ENCODE data around the gene IMMP2L.
"Not testable (repeated sequence)": the region's sequence is repeated elsewhere in the genome, so short reads cannot be mapped to it uniquely, and the experiment has no call there.

The IMMP2L gene

DNA sequence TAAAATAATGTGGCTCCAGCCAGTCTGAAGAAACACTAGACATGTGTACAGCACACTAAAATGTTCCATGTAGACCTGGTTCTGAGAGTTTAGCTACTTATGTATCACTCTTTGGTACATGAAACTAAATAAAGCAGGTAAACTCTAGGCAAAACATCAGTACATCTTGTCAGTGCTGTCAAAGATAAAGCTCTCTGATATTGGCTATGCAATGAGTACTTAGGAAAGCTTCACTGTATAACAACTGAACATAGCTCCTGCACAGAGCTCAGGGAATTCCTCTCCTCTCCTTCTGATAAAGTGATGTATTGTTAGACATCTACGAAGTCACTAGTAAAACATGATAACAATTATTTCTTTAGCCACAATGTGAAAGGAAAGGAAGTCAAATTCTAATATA is 467.9 kb downstream of the IMMP2L start:
- no peak for DNase-seq

DNA sequence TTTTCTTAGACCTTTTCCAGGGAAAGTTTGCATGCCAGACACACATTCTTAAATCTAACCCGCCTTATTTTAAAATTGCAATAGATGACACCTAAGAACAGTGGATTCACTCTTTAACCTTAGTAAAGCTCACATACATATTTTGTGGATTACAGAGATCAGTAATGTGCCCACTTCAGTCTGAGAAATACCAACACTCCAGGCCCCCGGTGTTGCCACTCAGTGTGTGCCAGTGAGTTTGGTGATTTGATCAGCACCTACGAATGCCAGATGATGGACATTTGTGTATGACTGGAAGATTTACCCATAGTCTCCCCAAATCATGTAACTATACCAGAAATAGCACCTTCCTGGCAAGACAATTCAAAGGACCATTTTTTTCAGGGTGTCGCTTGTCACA is 468.8 kb downstream of the IMMP2L start:
- no peak for DNase-seq

DNA sequence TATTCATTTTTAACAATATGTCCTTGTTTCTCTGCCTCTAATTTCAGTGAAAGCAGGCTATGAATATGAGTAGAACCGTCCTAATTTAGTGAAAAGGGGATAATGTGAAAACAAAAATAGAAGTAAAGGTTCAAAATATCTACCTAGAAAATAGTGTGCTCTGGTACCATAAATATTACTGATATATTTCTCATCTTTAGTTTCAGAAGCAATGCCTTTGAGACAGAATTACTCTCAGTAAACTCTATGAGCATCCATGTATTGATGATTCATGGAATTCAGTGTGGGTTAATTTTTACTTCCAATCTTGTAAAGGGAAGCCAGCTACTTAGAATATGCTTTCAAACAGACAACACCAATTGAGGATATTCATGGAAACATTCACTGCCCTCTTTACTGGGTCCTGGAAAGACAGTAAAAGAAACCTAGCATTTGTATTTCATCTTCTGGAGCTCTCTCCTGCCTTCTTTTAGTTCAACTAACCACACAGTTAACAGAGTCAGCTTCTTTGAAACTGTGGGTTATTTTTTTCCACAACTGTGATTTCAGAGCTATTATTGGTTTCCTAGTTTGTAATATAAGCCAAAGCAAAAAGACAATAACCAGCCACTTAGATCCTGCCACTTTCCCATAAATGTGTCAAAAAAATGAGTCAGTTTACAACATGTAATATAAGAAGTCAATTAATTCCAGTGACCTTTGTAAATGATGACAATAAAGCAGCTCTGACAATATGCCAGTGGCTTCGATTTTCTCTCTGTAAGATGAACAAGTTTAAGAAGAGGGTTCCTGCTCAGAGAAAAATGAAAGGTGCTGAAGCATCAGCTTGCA is 469.7 kb downstream of the IMMP2L start:
- peak; percentile 80 for DNase-seq

DNA sequence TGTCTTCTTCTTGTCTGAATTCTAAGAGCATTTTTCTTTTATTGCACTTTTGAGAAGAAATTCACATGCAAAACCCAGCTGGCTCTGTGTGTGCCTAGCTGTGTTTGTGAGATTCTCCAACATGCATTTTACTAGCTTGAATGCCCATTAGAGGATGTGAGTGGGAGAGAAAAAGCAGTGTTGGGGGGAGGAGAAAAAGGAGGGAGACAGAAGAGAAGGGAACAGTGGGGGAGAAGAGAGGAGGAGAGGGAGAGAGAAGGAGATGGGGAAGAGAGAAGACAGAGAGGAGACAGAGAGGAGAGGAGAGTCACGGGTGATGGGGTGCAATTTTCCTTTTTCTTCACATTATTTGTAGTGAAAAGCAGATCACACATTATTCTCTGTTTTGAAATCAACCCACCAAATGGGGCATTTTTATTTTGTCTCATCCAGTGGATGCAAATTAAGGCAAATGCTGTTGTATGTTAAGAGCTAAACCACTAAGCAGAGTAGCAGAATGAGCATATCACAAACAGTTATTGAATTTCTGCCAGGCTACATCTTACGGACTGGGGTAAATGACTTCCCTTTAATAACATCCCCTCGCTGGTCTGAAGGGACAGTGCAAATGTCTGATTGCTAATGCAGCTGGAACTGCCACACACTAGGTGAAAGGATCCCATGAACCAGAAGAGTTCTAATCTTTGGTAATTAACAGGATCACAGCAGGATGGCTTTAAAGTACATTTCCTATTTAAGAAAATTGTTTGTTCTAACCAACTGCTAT is 470.5 kb downstream of the IMMP2L start:
- DNase-seq: peak; percentile 32

DNA sequence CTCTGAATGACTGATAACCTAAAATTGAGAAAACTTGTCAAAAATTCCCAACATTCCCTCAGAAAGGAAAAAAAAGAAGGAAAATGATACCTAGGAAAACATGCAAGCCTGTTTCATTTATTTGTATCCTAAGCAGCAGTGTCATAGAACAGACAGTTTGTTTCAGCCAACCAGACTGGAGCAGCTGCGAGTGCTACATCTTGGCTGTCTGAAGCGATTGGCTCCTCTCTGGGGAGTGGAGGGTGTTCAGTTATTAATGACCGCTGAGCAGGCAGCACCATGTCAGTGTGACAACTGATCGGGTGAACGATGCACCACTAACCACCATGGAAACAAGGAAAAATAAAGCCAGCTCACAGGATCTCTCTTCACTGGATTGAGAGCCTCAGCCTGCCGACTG is 471.4 kb downstream of the IMMP2L start, which contains the start of gene LRRN3:
Gene LRRN3 (plus strand): TSS at position 282 of the 400 bp plus-strand sequence. CDS start 31,646 bp downstream, outside the sequence.
- peak; percentile 83 for DNase-seq

DNA sequence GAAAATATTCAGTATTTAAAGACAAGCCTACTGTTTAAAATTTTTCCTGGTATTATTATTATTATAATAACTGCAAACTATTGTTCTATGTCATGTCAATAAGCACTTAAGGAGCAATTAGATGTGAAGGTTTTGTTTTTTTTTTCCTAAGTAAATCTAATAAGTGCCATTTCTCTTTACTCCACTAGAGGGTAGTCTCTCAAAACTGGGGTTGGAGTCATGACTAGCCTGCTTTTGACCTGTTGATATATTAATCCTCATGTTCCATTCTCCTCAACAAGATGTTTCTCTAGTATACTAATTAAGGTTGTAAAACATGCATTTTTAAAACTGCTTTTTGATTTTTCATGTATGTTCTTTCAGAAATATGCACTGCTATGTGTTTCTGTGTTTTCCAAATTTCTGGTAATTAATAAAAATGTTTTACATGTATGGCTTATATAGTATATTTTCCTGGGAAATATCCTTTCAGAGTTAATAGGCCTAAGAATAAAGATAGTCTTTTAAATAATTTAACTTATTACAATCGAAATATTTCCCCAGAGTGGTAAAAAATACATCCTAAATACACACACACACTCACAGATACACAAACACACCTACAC is 472.4 kb downstream of the IMMP2L start:
- peak; percentile 85 for DNase-seq

DNA sequence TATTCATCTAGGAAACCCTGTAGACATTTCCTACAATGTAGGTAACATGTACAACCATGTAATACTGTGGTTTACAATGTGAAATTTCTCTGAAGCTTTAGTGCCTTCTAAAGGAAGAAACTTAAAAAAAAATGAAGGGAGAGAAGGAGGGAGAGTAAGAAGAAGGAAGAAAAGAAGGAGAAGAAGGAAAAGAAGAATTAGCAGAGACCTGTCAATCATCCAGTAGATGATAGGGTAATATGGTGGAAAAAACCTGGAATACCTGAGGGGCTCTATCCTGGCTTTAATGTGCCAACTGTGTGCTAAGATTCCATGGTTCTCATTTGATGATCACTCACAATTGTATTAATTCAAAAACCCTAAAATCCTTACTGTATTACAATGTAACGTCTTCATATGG is 474.0 kb downstream of the IMMP2L start:
- no peak for DNase-seq

DNA sequence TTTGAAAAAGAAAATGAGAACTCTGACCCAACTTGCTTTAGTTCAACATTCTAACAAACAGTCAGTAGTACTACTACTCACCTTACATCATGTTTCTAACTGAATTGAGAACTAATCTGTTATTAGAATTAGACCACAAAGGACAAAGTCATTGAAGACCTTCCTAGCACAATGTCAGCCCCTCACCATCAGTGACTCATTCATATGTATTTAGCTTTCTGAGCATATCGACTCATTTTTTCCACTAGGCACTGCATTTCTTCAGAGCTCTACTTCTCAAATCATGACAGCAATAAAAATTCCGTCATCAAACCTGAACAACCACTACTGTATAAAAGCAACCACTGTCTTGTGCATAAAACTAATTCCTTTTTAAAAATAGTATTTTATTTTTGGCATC is 475.8 kb downstream of the IMMP2L start:
- DNase-seq: no peak

DNA sequence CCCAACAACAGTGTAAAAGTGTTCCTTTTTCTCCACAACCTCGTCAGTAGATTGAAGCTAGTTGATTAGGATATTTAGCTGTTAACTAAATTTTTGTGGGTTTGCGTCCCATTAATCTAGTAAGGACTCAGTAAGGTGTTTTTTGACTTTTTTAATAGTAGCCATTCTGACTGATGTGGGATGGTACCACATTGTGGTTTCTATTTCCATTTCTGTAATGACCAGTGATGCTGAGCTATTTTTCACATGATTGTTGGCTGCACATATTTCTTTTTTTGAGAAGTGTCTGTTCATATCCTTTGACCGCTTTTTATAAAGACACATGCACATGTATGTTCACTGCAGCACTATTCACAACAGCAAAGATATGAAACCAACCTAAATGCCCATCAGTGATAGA is 476.9 kb downstream of the IMMP2L start:
- no peak for DNase-seq

DNA sequence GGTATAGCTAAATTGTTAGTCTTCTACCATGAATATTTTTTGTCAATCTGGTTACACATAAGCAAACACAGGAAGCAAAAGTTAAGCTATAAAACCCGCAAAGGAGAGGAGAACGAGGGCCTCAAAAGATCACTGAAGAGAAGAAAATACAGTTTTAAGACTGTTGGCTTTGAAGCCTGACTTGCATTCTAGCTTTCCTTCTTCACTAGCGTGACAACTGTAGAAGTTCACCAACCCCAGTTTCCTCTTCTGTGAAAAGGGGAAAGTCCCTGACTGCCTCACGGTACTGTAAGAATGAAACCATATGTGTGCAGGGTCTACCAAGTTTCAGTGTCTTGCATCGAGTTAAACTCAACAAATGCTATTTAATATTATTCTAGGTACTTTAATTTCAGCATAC is 478.9 kb downstream of the IMMP2L start:
- DNase-seq: no peak

DNA sequence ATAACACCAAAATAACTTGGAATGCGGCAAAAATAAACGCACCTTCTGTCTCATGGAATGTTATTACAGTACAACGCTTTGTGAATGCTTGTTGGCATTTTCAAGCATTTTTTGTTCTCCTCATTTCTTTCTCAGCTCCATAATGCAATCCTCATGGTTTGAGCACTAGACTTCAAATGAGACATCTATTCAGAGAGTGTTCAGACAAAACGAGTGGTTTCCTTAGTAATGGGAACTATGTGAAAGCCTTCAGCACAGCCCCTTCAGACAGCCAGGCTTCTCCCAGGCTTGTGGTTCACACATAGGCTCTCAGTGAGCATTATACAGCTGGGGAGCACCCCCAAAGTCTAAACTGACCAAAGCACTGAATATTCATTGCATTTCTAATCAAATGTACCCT is 479.9 kb downstream of the IMMP2L start:
- DNase-seq: no peak

DNA sequence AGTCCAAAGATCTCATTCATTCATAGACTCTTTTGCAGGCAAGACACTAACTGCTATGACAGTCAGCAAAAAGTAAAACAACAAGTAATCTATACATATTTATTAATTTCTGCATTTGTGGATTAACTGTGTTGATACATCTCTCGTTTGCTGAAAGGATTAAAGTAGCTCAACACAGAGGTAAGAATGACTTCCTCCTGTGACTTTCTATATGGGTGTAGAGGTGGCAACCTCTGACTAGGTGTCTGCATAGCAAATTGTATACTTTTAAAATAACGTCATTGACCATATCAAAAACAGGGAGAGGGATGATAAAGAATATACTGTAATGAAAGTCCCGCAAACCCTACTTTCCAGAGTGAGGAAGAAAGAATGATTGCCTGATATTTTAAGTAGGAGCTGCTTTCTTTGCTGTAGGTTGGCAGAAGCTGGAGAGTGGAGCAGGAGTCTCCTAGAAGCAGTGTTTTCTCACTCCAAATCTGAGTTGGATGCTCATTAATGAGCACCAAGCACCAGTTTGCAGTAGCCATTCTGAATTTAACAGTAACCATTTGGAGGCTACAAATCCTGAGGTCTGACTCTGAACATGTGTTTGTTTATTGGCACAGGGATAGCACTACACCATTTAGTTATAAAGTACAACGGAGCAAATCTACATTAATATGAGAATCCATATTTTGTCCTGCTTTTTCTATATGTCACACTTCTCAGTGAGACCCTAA is 480.6 kb downstream of the IMMP2L start:
- no peak for DNase-seq

DNA sequence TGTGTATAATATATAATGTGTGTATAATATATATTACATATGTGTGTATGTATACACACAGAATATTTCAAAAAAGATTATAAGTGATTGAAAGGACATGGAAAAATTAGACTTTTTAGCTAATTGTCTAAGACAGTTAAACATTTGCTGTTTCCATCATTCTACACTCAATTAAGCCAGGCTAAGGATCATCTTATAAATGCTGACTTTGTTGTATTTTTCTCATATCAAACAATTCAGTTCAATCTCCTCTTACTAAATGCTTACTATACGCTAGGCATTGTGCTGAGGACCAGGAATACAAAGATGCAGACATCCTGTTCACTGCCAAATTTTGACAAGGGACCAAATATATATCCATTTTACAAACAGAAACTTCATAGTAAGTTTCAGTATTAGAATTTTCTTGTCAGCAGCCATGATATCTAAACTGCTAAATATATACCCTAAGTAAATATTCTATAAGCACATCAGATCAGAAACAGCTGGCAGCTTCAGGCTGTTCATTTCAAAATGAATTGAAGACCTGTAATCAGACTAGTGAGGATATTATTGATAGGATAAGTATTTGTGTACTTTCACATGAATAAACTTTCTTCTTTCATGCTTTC is 481.7 kb downstream of the IMMP2L start:
- DNase-seq: no peak

DNA sequence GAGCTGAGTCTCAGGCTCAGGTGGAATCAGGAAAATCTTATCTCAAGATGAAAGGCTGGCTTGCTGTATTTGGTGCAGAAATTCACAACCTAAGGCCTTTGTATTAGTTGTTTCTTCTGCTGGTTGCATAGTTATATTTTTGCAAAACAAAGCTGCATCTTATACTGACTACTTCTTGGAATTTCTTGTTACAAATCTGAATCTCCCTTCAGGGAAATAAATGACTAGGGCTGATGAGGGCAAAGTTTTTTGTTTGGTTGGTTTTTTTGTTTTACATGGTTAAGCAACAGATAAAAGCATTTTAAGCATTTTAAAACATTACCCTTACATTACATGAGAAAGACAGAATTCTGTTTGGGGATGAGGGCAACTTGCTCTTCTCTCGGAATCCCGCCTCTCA is 485.3 kb downstream of the IMMP2L start:
- DNase-seq: no peak

DNA sequence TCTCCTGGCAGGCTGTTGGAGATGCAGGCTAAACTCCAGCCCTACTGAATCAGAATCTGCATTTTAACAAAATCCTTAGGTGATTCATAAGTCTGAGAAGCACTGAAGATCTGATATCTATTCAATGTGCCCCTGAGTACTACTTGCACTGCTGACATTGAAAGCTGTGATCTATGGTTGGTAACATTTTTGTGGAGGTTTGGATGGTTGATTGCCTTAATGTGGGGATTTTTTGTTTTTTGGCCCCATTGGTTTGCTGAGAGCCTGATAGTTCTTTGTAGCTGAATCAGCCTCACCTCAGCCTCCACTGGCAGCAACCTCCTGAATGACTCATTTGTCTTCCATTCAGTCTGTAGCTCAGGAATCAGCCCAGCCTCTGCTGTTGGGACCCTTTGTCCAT is 486.1 kb downstream of the IMMP2L start:
- DNase-seq: no peak

DNA sequence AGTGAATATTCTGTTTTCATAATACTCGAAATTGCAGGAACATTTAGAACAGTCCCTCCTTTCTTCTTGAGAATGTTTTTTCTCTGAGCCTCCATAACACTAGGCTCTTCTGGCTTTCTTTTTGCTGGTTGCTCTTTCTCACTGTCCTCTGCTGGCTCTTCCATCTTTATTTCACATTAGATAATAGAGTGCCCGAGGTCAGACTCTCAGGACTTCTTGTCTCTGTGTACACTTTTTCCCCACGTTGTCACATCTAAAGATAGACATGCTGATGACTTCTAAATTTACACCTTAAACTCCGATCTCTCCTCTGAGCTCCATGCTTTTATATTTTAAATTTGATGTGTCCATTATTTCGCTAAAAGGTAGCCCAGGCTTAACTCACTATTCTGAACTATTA is 486.8 kb downstream of the IMMP2L start:
- no peak for DNase-seq

DNA sequence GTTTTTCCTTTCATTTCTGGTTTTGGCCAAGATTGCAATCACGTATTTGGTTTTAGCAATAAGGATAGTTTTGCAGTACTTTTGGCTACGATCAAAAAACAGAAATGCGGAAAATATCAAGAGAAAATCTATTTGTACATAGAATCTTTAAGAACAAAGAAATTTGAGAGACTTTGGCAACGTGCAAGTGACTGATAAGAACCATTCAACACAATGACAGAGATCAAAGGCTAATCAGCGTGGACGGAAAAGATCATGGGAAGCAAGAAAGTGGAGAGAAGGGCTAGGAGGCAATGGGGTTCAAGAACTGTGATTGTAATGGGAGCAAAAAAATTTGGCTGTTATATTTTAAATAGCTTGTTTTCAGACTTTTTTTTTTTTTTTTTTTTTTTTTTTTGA is 487.5 kb downstream of the IMMP2L start:
- no peak for DNase-seq

DNA sequence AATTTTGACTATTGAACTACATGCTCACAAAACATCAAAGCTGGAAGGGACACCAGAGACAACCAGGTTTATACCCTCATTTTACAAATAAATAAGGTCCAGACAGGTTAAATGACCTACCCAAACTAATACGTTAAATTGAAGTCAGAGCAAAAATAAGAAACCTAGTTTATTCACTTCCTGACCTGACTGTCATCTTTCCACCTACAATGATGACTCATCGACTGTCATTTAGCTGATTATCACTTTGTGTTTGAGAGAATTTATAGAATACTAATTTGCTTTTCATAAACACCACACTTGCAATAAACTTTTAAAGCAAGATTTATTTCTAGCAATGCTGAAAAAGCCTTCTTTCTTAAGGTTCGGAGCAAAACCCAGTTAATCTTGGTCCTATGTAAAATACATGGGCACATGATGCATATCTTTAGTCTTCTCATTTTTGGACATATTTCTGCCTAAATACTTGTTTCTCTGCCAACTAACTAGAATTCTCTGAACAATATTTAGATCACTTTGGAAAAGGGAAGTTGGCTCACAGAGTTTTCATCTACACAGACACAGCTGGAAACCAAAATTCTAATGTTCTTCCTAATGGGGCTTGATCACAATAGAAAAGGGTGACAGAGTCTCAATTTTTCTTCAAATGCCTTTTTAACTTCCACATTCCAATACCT is 488.1 kb downstream of the IMMP2L start:
- no peak for DNase-seq

DNA sequence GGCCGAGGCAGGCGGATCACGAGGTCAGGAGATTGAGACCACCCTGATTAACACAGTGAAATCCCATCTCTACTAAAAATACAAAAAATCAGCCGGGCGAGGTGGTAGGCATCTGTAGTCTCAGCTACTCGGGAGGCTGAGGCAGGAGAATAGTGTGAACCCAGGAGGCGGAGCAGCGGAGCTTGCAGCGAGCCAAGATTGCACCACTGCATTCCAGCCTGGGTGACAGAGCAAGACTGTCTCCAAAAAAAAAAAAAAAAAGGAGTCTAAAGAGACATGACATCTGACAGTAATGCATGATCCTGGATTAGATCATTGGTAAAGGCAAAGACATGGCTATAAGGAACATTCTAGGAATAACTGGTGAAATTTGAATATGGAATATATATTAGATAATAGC is 489.6 kb downstream of the IMMP2L start:
- DNase-seq: not testable (repeated sequence)

DNA sequence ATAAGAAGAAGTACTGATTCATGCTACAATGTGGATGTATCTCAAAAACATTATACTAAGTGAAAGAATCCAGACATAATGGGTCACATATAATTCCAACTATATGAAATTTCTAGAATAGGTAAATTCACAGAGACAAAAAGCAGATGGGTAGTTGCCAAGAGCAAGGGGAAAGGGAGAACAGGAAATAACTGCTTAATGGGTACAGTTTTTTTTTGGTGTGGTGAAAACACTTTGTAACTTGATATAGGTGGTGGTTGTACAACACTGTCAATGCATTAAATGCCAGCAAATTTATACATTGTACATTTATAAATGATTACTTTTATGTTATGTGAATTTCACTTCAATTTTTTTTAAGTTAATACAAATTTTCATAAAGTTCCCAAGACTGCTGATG is 490.7 kb downstream of the IMMP2L start:
- DNase-seq: peak; percentile 9

DNA sequence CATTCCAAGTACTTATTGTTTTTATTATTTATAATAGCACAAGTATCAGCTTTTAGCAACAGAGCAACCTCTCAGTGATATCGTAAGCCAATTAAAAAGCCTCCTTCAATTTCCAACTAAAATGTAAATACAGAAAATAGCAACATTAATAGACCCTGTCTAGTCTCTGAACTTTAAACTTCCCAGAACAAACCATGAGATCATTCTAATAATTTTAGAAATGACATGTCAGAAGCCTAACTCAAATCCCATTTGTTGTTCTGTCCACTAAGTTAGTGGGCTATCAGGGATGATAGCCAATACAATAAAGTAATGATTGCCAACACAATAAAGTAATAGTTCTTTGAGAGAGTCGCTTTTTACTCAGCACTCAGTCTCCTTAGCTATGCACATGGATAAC is 493.7 kb downstream of the IMMP2L start:
- DNase-seq: no peak

DNA sequence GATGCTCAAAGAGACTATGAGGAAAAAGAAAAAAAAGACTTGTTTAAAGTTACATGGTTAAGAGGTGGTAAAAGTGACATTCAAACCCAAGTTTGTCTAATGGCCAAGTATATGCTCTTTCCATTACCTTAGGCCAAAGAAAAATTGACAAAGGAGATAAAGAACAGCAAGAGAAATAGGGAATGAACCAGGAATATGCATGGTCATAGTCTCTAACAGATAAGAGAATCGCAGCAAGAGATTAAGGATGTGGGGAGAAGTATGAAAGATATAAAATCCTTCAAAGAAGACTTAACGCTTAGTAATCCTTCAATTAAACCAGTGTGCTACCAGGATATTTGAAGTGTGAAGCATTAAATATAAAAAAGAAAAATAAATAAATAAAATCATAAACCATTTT is 494.6 kb downstream of the IMMP2L start:
- DNase-seq: no peak
